IPS-18c (cell line): Measurements from ENCODE around the gene THPO.

Experiments
- H3K4me3 ChIP-seq: 2 replicates; pipeline ENCODE4 v1.7.0; 2013; ENCODE audit warnings: low read depth, mild to moderate bottlenecking, low read length, moderate library complexity; ENCODE audit not compliant: insufficient read depth
- H3K9me3 ChIP-seq: one replicate; pipeline ENCODE4 v1.6.1; 2013; ENCODE audit warnings: mild to moderate bottlenecking, low read length, moderate library complexity; ENCODE audit not compliant: control insufficient read depth, insufficient read depth

THPO gene

GRCh38 chr3:184375747-184376461 is 2.1 kb downstream of the THPO start:
- no peaks in the 10 kb centered on the region for H3K9me3 ChIP-seq
- H3K4me3 ChIP-seq = no peak overlapping the region

DNA sequence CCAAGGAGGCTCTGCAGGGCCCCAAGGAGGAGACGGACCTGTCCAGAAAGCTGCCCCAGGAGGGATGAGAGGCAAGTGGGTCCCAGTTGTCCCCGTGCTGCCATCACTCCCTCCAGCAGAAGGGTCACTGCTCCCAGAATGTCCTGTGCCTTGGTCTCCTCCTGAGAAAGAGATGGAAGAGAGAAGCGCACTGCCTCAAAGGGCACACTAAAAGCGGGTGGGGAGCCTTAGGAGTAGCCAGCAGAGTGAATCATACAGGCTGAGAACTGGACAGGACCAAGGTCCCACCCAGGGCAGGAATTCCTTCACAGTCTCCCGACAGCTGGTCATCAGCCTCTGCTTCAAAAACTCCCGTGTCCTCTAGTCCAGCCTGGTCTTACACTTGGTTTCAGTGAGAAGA is 4.6 kb downstream of the THPO start:
- H3K9me3 ChIP-seq = no peaks in the 10 kb centered on the region
- no peak overlapping the region for H3K4me3 ChIP-seq

GRCh38 chr3:184372911-184373310 is 5.1 kb downstream of the THPO start:
- no peaks in the 10 kb centered on the region for H3K9me3 ChIP-seq
- H3K4me3 ChIP-seq = no peak overlapping the region

GRCh38 chr3:184372296-184372821 is 5.6 kb downstream of the THPO start:
- no peak overlapping the region for H3K4me3 ChIP-seq
- H3K9me3 ChIP-seq = no peaks in the 10 kb centered on the region

GRCh38 chr3:184371570-184372018 is 6.4 kb downstream of the THPO start:
- no peaks in the 10 kb centered on the region for H3K9me3 ChIP-seq
- H3K4me3 ChIP-seq = no peak overlapping the region

- no peak overlapping the region for H3K4me3 ChIP-seq
- no peaks in the 10 kb centered on the region for H3K9me3 ChIP-seq
These were observed 9.3 kb downstream of the THPO start for GRCh38 chr3:184368586-184369183.

DNA sequence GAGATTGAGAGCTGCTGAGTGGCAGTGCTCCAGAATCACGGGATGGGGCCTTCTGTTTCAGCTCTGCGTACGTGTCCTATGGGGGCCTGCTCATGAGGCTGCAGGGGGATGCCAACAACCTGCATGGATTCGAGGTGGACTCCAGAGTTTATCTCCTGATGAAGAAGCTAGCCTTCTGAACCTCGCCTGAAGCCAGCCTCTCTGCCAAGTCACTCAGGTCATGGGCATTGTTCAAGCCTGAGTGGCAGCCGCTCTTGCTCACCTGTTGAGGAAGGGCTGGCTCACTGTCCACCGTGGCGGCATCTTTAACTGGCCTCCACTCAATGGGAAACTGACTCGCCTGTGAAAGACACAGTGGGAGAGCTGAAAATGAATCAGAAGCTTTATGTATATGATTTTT is 9.9 kb downstream of the THPO start:
- no peaks in the 10 kb centered on the region for H3K9me3 ChIP-seq
- no peak overlapping the region for H3K4me3 ChIP-seq

GRCh38 chr3:184366619-184367289 is 11.3 kb downstream of the THPO start:
- Histone ChIP-seq H3K9me3 (no peaks in the 10 kb centered on the region), H3K4me3 (no peak overlapping the region)

DNA sequence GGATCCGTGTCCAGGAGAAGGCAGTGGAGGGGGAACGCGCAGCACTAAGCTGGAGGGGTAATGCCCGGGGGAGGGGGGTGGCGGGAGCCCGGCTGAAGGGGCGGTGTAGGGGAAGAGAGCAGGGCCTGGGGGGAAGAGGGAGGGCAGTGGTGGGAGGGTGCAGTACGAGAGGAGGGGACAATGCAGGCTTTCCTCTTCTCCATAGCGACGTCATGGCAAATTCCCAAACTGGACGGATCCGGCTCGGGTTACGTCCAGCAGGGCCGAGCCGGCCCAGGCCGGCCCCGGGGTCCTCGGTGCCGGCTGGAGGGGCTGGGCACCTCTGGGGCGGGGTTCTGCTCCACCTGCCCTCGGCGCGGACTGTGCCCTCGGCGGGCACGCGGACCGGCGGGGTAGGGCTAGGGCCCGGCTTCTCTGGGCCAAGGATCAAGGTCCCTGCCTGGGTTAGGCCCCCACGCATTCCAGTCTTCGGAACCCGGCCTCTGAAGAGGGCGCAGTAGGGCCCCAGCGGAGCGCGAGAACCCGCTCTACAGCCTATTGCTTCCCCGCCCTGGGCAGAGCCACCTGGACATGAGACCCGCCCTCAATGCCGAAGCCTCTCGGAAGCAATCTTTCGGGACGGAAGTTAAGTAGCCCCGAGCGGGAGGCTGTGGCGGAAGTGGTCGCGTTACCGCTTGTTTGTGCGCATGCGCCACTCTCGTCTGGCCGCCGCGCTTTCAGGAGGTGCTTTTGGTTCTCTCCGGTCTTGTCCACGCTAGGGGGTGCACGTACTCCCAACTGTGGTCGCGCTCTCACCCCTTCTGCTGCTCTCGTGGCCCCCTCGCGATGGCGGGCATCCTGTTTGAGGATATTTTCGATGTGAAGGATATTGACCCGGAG is 15.1 kb downstream of the THPO start:
- Histone ChIP-seq H3K9me3 (no peaks in the 10 kb centered on the region), H3K4me3 (peak overlapping the region; percentile 89)

DNA sequence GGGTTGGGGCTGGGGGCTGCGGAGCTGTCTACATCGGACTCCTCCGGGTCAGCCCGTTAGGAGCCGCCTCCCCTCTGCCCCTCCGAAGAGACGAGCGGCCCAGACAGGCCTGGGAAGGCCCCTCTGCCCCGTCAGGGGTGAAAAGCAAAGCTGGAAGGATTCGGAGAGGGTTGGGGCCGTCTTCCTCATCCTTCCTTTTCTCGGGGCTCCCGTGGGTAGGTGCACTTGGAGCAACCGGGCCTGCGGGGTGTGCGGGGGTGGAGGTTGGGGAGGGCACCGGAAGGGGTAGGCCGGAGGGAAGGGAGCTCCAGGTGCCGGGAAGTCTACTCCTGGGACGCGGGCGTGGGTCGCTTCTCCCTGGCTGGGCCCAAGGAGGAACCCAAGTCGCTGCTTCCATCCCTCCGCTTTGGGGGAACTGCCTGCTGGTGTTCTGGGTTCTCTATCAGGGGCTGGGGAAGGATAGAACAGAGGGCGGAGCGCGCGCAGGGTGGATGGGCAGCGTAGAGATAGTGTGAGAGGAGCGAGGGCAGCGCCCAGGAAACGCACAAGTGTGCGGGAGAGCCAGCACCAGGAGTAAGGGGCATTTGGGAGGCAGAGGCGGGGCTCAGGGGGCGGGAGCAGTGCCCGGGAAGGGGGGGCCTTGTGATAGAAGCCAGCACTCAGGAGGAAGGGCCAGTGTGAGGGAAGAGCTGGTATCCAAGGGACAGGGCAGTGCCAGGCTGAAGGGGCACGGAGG is 15.9 kb downstream of the THPO start:
- Histone ChIP-seq H3K9me3 (no peaks in the 10 kb centered on the region), H3K4me3 (peak overlapping the region; percentile 89)

- no peaks in the 10 kb centered on the region for H3K9me3 ChIP-seq
- H3K4me3 ChIP-seq = peak within 1 kb of the TSS; percentile 89
These were observed 16.5 kb downstream of the THPO start, which contains the start of the genes CLCN2 and POLR2H for GRCh38 chr3:184361532-184361931. TSS of gene CLCN2 (minus strand) at chr3:184361605. CDS start at chr3:184361479, 126 bp downstream. TSS of gene POLR2H (plus strand) at chr3:184361710. CDS start at chr3:184363493, 1,783 bp downstream.

DNA sequence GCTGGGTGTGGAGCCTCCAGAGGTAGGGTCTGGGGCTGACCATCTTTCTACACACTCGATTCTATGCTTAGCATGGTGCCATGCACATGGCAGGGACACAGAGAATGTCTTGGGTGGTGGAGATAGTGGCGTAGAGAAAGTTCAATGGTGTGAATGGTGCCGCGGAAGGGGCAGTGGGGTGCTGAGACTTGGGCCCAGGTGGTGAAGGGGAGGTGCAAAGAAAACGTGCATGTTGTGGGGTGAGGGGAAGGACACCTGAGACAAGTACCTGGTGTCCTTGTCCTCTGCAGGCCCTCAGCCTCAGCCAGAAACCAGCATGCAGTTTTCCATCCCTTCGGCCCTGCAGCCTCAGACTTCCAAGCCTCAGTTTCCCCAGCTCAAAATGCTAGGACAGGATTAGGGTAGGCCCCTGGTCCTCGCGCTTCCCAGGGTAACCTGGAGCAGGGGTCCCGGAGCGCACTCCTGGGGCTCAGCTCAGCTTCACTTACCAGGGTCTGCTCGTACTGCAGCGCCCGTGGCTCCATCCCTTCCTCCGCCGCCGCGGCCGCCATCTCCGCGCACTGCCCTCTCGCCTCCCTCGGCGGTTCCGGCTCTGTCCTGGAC is 17.0 kb downstream of the THPO start:
- peak overlapping the region; percentile 89 for H3K4me3 ChIP-seq
- H3K9me3 ChIP-seq = no peaks in the 10 kb centered on the region

- peak overlapping the region; percentile 89 for H3K4me3 ChIP-seq
- no peaks in the 10 kb centered on the region for H3K9me3 ChIP-seq
These were observed 17.7 kb downstream of the THPO start for GRCh38 chr3:184360070-184360928.

DNA sequence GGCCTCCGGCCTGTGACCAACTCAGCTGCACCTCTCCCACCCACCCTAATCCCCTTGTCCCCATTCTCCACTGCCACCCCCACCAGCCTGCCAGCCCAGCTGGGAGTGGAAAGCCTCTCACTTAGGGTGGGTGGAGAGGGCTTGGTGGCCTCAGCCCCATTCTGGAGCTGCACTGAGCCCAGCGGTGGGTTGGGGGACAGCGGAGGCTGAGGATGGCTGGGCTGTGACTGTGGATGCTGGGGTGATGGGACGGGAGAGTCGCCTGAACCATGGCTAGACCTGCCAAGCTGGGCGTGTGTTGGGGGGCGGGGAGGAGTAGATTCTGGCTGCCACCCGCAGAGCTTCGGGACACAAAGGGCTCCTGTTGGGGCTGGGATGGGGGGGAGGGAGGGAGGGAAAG is 18.4 kb downstream of the THPO start:
- H3K9me3 ChIP-seq = no peaks in the 10 kb centered on the region

DNA sequence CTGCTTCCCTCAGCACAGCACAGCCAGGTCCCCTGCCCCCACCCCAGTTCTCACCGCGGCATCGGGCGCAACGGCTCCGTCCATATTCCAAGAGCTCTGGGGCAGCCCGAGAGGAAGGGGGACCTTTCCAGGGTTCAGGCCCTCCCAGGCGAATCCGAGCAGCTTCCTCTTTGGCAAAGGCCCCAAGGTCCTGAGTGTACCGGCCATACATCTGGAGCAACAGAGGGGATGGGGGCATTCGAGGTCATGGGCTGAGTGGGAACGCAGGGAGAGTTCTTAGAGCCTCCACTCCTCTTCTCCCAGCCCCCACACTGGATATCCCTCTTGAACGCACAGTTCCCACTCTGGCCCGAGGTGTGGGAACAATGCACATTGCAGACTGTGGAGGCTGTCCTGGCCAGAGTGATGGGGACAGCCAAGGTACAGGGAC is 19.1 kb downstream of the THPO start:
- H3K4me3 ChIP-seq = no peak overlapping the region
- no peaks in the 10 kb centered on the region for H3K9me3 ChIP-seq

More for the DNA sequence above, 18.4 kb downstream of the THPO start:
- peak overlapping the region; percentile 24; the same call in 1 of the 2 replicates for H3K4me3 ChIP-seq
